ENCODE data around the gene OR4D1. TPM values are rescaled to one million over a fixed set of nuclear protein-coding genes. Genes with fewer than 3 reads are reported as not detected.

OR4D1 gene
- total RNA-seq, 8 experiments from 2014 or later = 0.05 to 0.76 (median 0.25) TPM; not detected in 3

DNA sequence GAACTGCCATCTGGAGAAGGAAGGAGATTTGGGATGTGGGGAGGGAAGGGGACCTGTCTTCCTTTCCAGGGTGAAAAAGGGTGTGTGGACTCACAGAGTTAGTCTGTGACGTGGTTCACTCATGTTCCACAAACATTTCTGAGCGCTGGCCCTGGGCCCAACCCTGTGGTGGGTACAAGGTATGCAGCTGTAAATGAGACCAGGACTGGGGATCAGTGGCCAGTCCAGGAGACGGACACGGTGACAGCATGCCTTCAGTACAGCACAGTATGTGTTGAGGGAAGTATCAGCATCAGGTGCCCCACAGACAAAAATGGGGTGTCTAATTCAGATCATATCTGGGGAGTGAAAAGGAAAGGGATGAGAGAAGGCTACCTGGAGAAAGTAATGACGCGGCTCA is 38.9 kb downstream of the OR4D1 start:
- Histone ChIP-seq H3K4me3 (no peak overlapping the region), H3K4me1 (replicated peaks in 1 of 2) (no peaks in the 10 kb centered on the region), H3K27ac (no peak overlapping the region)
- WGBS, 10 experiments = 33 to 100% (median 65%) methylated on average over 1 to 4 of the region's 6 CpGs; no CpG with 5 or more reads in 2 of the 10 experiments
- ATAC-seq (replicated peaks in 6 of 8) = no peak
- in situ Hi-C loops (cut with MboI; ENCODE audit: low pct_unique_long_range_greater_than_20kb in 2 of 9, low sequenced_read_pairs in 9 of 9, unreplicated experiment in 9 of 9) = no loop called here

DNA sequence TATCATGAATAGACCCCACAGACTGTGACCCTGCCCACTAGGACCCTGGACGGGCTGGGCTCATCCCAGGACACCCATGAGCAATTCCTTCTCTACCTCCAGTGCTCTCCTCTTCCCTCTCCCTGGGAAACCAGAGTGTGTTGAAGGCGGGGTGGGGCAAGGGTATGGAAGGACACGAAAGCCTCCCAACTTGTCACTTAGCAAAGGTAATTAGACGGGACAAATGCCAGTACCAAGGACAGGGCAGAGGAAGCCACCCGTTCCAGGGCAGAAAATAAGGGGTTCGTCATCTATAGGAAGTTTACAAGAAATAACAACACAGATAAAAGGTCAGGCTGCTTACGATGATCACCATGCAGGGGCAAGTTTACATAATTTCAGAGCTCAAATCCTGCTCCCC is 39.5 kb downstream of the OR4D1 start:
- no peak overlapping the region for H3K4me3 ChIP-seq
- 25 to 64% (median 42%) methylated on average over 2 to 5 of the region's 7 CpGs; no CpG with 5 or more reads in 3 of the 10 experiments for WGBS, 10 experiments
- no peak overlapping the region for H3K27ac ChIP-seq
- no peaks in the 10 kb centered on the region for H3K4me1 ChIP-seq (replicated peaks in 1 of 2)
- in situ Hi-C loops (cut with MboI; ENCODE audit: low pct_unique_long_range_greater_than_20kb in 2 of 9, low sequenced_read_pairs in 9 of 9, unreplicated experiment in 9 of 9) = no loop called here
- ATAC-seq (replicated peaks in 6 of 8) = no peak

- ATAC-seq (replicated peaks in 6 of 8) = peak in 2 of 8 experiments; percentile 96
- in situ Hi-C loops (cut with MboI; ENCODE audit: low pct_unique_long_range_greater_than_20kb in 2 of 9, low sequenced_read_pairs in 9 of 9, unreplicated experiment in 9 of 9) = no loop called here
Observed at GRCh38 chr17:58189436-58190146, 41.4 kb downstream of the OR4D1 start.

DNA sequence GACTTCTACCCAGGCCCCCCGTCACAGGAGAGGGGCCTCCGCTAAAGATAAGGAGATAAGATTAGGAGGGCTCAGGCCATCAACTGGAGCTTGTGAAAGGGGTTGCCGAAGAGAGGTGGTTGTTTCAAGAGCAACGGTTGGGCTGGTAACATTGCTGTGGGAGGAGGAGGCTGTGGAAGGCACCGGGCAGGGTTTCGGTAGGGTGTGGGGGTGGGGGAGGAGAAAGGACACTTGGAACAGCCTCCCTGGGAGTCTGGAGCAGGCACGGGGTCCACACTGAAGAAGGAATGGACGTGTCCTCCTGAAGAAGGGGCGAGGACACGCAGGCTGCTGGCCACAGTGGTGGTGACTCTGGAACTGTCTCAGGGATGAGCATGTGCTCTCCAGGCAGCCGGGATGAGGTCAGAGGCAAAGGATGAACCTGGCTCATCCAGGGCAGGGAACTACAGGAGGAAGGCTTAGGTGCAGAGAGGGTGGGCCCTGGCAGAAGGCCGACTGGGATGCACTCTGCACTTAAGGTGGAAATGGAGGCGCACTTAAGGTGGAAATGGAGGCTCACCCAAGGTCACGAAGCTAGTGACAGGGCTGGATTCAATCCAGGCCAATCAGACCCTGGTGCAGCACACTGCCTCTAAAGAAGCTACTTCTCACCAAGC is 43.2 kb downstream of the OR4D1 start:
- ATAC-seq (replicated peaks in 6 of 8) = peak in 1 of 8 experiments; percentile 37
- WGBS, 10 experiments = 0 to 100% (median 50%) methylated on average over 1 to 7 of the region's 14 CpGs; no CpG with 5 or more reads in 4 of the 10 experiments
- Histone ChIP-seq H3K4me1 (replicated peaks in 1 of 2) (no peaks in the 10 kb centered on the region), H3K27ac (no peak overlapping the region), H3K4me3 (no peak overlapping the region)
- in situ Hi-C loops (cut with MboI; ENCODE audit: low pct_unique_long_range_greater_than_20kb in 2 of 9, low sequenced_read_pairs in 9 of 9, unreplicated experiment in 9 of 9) = no loop called here

More at GRCh38 chr17:58189436-58190146, 41.4 kb downstream of the OR4D1 start:
- Histone ChIP-seq H3K4me1 (replicated peaks in 1 of 2) (no peaks in the 10 kb centered on the region), H3K27ac (no peak overlapping the region), H3K4me3 (no peak overlapping the region)
- 15 to 100% (median 62%) methylated on average over 1 to 5 of the region's 11 CpGs; no CpG with 5 or more reads in 3 of the 10 experiments for WGBS, 10 experiments

GRCh38 chr17:58192612-58193011 is 44.4 kb downstream of the OR4D1 start, which contains the start of gene EPX:
EPX (plus strand) TSS chr17:58192726; CDS start chr17:58192847, 121 bp downstream.
- Histone ChIP-seq H3K4me3 (no peak within 1 kb of the TSS), H3K4me1 (replicated peaks in 1 of 2) (no peaks in the 10 kb centered on the region), H3K27ac (no peak within 1 kb of the TSS)
- ATAC-seq (replicated peaks in 6 of 8) = no peak
- 20% methylated on average over 1 of the region's 6 CpGs; no CpG with 5 or more reads in 9 of the 10 experiments for WGBS, 10 experiments
- in situ Hi-C loops (cut with MboI; ENCODE audit: low pct_unique_long_range_greater_than_20kb in 2 of 9, low sequenced_read_pairs in 9 of 9, unreplicated experiment in 9 of 9) = no loop called here

GRCh38 chr17:58193641-58194255 is 45.6 kb downstream of the OR4D1 start:
- ATAC-seq (replicated peaks in 6 of 8) = no peak
- Histone ChIP-seq H3K4me3 (no peak overlapping the region), H3K4me1 (replicated peaks in 1 of 2) (no peaks in the 10 kb centered on the region), H3K27ac (no peak overlapping the region)
- 20 to 90% (median 62%) methylated on average over 1 to 4 of the region's 18 CpGs; no CpG with 5 or more reads in 6 of the 10 experiments for WGBS, 10 experiments
- in situ Hi-C loops (cut with MboI; ENCODE audit: low pct_unique_long_range_greater_than_20kb in 2 of 9, low sequenced_read_pairs in 9 of 9, unreplicated experiment in 9 of 9) = no loop called here

- in situ Hi-C loops (cut with MboI; ENCODE audit: low pct_unique_long_range_greater_than_20kb in 2 of 9, low sequenced_read_pairs in 9 of 9, unreplicated experiment in 9 of 9) = no loop called here
- peak in 2 of 8 experiments; percentile 27 to 37 for ATAC-seq (replicated peaks in 6 of 8)
- no peaks in the 10 kb centered on the region for H3K4me1 ChIP-seq (replicated peaks in 1 of 2)
- no peak overlapping the region for H3K4me3 ChIP-seq
- H3K27ac ChIP-seq = no peak overlapping the region
- 39 to 100% (median 63%) methylated on average over 1 to 4 of the region's 5 CpGs for WGBS, 10 experiments
Observed at GRCh38 chr17:58195518-58196123, 47.4 kb downstream of the OR4D1 start.

- 13 to 100% (median 71%) methylated on average over 1 to 4 of the region's 7 CpGs; no CpG with 5 or more reads in 1 of the 10 experiments for WGBS, 10 experiments
- ATAC-seq (replicated peaks in 6 of 8) = no peak
- in situ Hi-C loops (cut with MboI; ENCODE audit: low pct_unique_long_range_greater_than_20kb in 2 of 9, low sequenced_read_pairs in 9 of 9, unreplicated experiment in 9 of 9) = no loop called here
Observed at GRCh38 chr17:58196610-58197009, 48.4 kb downstream of the OR4D1 start.

DNA sequence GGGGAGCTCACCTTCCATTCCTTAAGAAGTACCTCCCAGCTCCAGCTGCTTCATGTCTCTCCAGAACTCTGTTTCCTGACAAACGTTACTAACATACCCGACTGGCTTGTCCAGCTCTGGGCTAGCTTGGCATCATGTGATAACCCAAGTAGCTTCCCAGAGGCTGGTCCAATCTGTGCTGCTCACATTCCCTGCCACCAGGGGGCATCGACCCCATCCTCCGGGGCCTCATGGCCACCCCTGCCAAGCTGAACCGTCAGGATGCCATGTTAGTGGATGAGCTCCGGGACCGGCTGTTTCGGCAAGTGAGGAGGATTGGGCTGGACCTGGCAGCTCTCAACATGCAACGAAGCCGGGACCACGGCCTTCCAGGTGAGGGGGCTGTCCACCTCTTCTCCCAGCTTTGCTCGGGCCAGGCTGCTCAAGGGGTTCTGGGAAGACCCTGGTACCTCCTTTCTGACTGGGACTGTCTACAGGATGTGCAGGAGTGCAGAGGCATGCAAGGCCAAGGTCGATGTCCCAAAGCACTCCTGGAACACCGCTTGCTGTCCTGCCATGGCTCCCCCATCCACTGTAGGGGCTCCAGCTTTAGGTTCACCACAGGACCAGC is 51.9 kb downstream of the OR4D1 start:
- ATAC-seq (replicated peaks in 6 of 8) = peak; percentile 45 to 98 (median 62)
- no peak overlapping the region for H3K4me3 ChIP-seq
- 0 to 69% (median 8%) methylated on average over 2 to 4 of the region's 14 CpGs; no CpG with 5 or more reads in 5 of the 10 experiments for WGBS, 10 experiments
- H3K4me1 ChIP-seq (replicated peaks in 1 of 2) = no peaks in the 10 kb centered on the region
- in situ Hi-C loops (cut with MboI; ENCODE audit: low pct_unique_long_range_greater_than_20kb in 2 of 9, low sequenced_read_pairs in 9 of 9, unreplicated experiment in 9 of 9) = no loop called here
- no peak overlapping the region for H3K27ac ChIP-seq

More at GRCh38 chr17:58196610-58197009, 48.4 kb downstream of the OR4D1 start:
- Histone ChIP-seq H3K4me3 (no peak overlapping the region), H3K27ac (no peak overlapping the region), H3K4me1 (replicated peaks in 1 of 2) (no peaks in the 10 kb centered on the region)

- in situ Hi-C loops (cut with MboI; ENCODE audit: low pct_unique_long_range_greater_than_20kb in 2 of 9, low sequenced_read_pairs in 9 of 9, unreplicated experiment in 9 of 9) = no loop called here
- no peak for ATAC-seq (replicated peaks in 6 of 8)
- H3K4me3 ChIP-seq = no peak overlapping the region
- H3K27ac ChIP-seq = no peak overlapping the region
- WGBS, 10 experiments = 37 to 90% (median 84%) methylated on average over 1 to 7 of the region's 7 CpGs; no CpG with 5 or more reads in 5 of the 10 experiments
- H3K4me1 ChIP-seq (replicated peaks in 1 of 2) = no peaks in the 10 kb centered on the region
Observed at GRCh38 chr17:58202859-58203258, 54.7 kb downstream of the OR4D1 start.

DNA sequence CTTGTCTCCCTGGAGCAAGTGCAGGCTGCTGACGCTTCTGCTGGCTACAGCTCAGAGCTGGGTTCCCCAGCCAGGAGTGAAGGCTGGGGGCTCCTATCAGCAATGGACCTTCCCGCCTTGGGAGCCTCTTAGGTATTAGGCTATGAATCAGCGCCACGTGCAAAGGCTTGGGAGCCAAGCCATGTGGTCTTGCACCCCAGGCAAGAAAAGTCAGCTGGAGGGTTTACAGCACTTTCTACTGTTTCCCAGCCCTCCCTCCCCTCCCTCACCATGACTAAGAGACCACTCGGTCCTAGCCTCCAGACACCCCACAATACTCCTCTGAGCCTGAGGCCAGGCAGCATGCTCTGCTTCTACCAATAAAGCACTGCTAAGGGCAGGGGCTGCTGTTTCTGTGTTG is 56.6 kb downstream of the OR4D1 start:
- no peak for ATAC-seq (replicated peaks in 6 of 8)
- no peak overlapping the region for H3K4me3 ChIP-seq
- 80 to 100% methylated on average over 1 to 2 of the region's 5 CpGs; no CpG with 5 or more reads in 8 of the 10 experiments for WGBS, 10 experiments
- in situ Hi-C loops (cut with MboI; ENCODE audit: low pct_unique_long_range_greater_than_20kb in 2 of 9, low sequenced_read_pairs in 9 of 9, unreplicated experiment in 9 of 9) = no loop called here
- H3K4me1 ChIP-seq (replicated peaks in 1 of 2) = no peaks in the 10 kb centered on the region
- no peak overlapping the region for H3K27ac ChIP-seq

DNA sequence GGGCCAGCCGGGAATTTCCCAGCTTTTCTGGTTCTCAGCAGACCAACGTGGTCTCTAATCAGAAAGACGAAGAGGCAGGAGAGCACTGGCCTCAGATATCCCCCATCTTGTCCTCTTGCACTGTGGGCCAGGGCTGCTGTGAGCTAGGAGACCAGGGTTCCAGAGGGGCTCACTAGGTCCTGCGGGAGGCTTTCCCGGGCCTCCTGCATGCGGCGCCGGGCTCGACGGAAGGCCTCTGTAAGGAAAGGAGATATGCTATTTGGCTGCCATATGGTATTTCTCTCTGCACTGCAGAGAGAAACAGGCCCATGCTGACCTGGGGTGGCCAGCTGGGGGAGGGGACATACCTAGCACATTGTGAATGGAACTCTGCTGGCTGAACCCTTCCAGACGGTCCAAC is 57.8 kb downstream of the OR4D1 start:
- H3K4me3 ChIP-seq = no peak overlapping the region
- WGBS, 10 experiments = 67 to 100% (median 92%) methylated on average over 1 to 6 of the region's 11 CpGs; no CpG with 5 or more reads in 3 of the 10 experiments
- no peak overlapping the region for H3K27ac ChIP-seq
- H3K4me1 ChIP-seq (replicated peaks in 1 of 2) = no peaks in the 10 kb centered on the region
- in situ Hi-C loops (cut with MboI; ENCODE audit: low pct_unique_long_range_greater_than_20kb in 2 of 9, low sequenced_read_pairs in 9 of 9, unreplicated experiment in 9 of 9) = no loop called here
- ATAC-seq (replicated peaks in 6 of 8) = no peak

All from motor neuron (in vitro differentiated cells).